ENCODE results near the gene PCDHA2. TPM values are rescaled to one million over a fixed set of nuclear protein-coding genes. Genes with fewer than 3 reads are reported as not detected.
"Not testable (repeated sequence)": the region's sequence is repeated elsewhere in the genome, so short reads cannot be mapped to it uniquely, and the experiment has no call there.

Gene PCDHA2
- total and polyA plus RNA-seq, 2 donors, result 0.02 TPM; not detected in 1

GRCh38 chr5:140791089-140791488 lies 3.6 kb upstream of the PCDHA2 start:
- 44% methylated on average over 2 of the region's 2 CpGs for WGBS
- DNase-seq (ENCODE audit: low read depth in 6 of 9, low spot score in 9 of 9), result no peak
- Histone ChIP-seq H3K36me3 (ENCODE audit: control insufficient read depth in 2 of 2, insufficient read depth in 2 of 2, low read length in 1 of 2) (no peaks in the 10 kb centered on the region), H3K4me1 (ENCODE audit: control insufficient read depth in 2 of 2, insufficient read depth in 2 of 2, low read length in 2 of 2) (no peaks in the 10 kb centered on the region), H3K27ac (ENCODE audit: low read depth in 1 of 2, low read length in 1 of 2) (no peak overlapping the region), H3K4me3 (ENCODE audit: low read length in 2 of 2) (no peak overlapping the region), H3K9me3 (ENCODE audit: control insufficient read depth in 2 of 2, insufficient read depth in 1 of 2, low read length in 1 of 2) (peaks cover 11 to 30% of the 10 kb centered on the region in 2 donors), H3K27me3 (ENCODE audit: control insufficient read depth in 2 of 2, insufficient read depth in 1 of 2, low read length in 1 of 2) (peaks cover 0 to 18% of the 10 kb centered on the region in 2 donors)

GRCh38 chr5:140795259-140795641 lies 598 bp downstream of the PCDHA2 start:
- H3K9me3 ChIP-seq (ENCODE audit: control insufficient read depth in 2 of 2, insufficient read depth in 1 of 2, low read length in 1 of 2), result peaks cover 8 to 19% of the 10 kb centered on the region in 2 donors

GRCh38 chr5:140796072-140796717 lies 1.5 kb downstream of the PCDHA2 start:
- not testable (repeated sequence) for H3K4me1 ChIP-seq (ENCODE audit: control insufficient read depth in 2 of 2, insufficient read depth in 2 of 2, low read length in 2 of 2); H3K36me3 ChIP-seq (ENCODE audit: control insufficient read depth in 2 of 2, insufficient read depth in 2 of 2, low read length in 1 of 2); H3K4me3 ChIP-seq (ENCODE audit: low read length in 2 of 2); H3K27ac ChIP-seq (ENCODE audit: low read depth in 1 of 2, low read length in 1 of 2); H3K27me3 ChIP-seq (ENCODE audit: control insufficient read depth in 2 of 2, insufficient read depth in 1 of 2, low read length in 1 of 2); DNase-seq (ENCODE audit: low read depth in 6 of 9, low spot score in 9 of 9)
- WGBS, result 64% methylated on average over 72 of the region's 72 CpGs
- peaks cover 8 to 21% of the 10 kb centered on the region in 2 donors for H3K9me3 ChIP-seq (ENCODE audit: control insufficient read depth in 2 of 2, insufficient read depth in 1 of 2, low read length in 1 of 2)

More at GRCh38 chr5:140795259-140795641, 598 bp downstream of the PCDHA2 start:
- H3K27ac ChIP-seq (ENCODE audit: low read depth in 1 of 2, low read length in 1 of 2), result no peak overlapping the region
- no peak overlapping the region for H3K4me3 ChIP-seq (ENCODE audit: low read length in 2 of 2)
- H3K36me3 ChIP-seq (ENCODE audit: control insufficient read depth in 2 of 2, insufficient read depth in 2 of 2, low read length in 1 of 2), result no peaks in the 10 kb centered on the region
- WGBS, result 31% methylated on average over 15 of the region's 15 CpGs
- no peaks in the 10 kb centered on the region for H3K4me1 ChIP-seq (ENCODE audit: control insufficient read depth in 2 of 2, insufficient read depth in 2 of 2, low read length in 2 of 2)
- no peak for DNase-seq (ENCODE audit: low read depth in 6 of 9, low spot score in 9 of 9)
- H3K27me3 ChIP-seq (ENCODE audit: control insufficient read depth in 2 of 2, insufficient read depth in 1 of 2, low read length in 1 of 2), result peaks cover 0 to 6% of the 10 kb centered on the region in 2 donors

- Histone ChIP-seq H3K4me1 (ENCODE audit: control insufficient read depth in 2 of 2, insufficient read depth in 2 of 2, low read length in 2 of 2) (no peaks in the 10 kb centered on the region), H3K4me3 (ENCODE audit: low read length in 2 of 2) (no peak overlapping the region), H3K9me3 (ENCODE audit: control insufficient read depth in 2 of 2, insufficient read depth in 1 of 2, low read length in 1 of 2) (peaks cover 8 to 24% of the 10 kb centered on the region in 2 donors), H3K27me3 (ENCODE audit: control insufficient read depth in 2 of 2, insufficient read depth in 1 of 2, low read length in 1 of 2) (peaks cover 0 to 6% of the 10 kb centered on the region in 2 donors), H3K36me3 (ENCODE audit: control insufficient read depth in 2 of 2, insufficient read depth in 2 of 2, low read length in 1 of 2) (no peaks in the 10 kb centered on the region), H3K27ac (ENCODE audit: low read depth in 1 of 2, low read length in 1 of 2) (no peak overlapping the region)
- no peak for DNase-seq (ENCODE audit: low read depth in 6 of 9, low spot score in 9 of 9)
- 63% methylated on average over 39 of the region's 39 CpGs for WGBS
Measured at GRCh38 chr5:140796718-140797095, 2.1 kb downstream of the PCDHA2 start.

GRCh38 chr5:140800816-140801493 lies 6.3 kb downstream of the PCDHA2 start, which contains the start of gene PCDHA3:
Gene PCDHA3, plus strand, starts transcription at chr5:140801057.
- WGBS, result 32% methylated on average over 29 of the region's 29 CpGs
- Histone ChIP-seq H3K9me3 (ENCODE audit: control insufficient read depth in 2 of 2, insufficient read depth in 1 of 2, low read length in 1 of 2) (peaks cover 11 to 30% of the 10 kb centered on the region in 2 donors), H3K4me3 (ENCODE audit: low read length in 2 of 2) (no peak within 1 kb of the TSS), H3K27me3 (ENCODE audit: control insufficient read depth in 2 of 2, insufficient read depth in 1 of 2, low read length in 1 of 2) (peaks cover 0 to 9% of the 10 kb centered on the region in 2 donors), H3K36me3 (ENCODE audit: control insufficient read depth in 2 of 2, insufficient read depth in 2 of 2, low read length in 1 of 2) (no peaks in the 10 kb centered on the region), H3K27ac (ENCODE audit: low read depth in 1 of 2, low read length in 1 of 2) (no peak within 1 kb of the TSS), H3K4me1 (ENCODE audit: control insufficient read depth in 2 of 2, insufficient read depth in 2 of 2, low read length in 2 of 2) (no peaks in the 10 kb centered on the region)
- DNase-seq (ENCODE audit: low read depth in 6 of 9, low spot score in 9 of 9), result no peak

- Histone ChIP-seq H3K27me3 (ENCODE audit: control insufficient read depth in 2 of 2, insufficient read depth in 1 of 2, low read length in 1 of 2) (peaks cover 0 to 9% of the 10 kb centered on the region in 2 donors), H3K4me3 (ENCODE audit: low read length in 2 of 2) (no peak overlapping the region), H3K27ac (ENCODE audit: low read depth in 1 of 2, low read length in 1 of 2) (no peak overlapping the region), H3K36me3 (ENCODE audit: control insufficient read depth in 2 of 2, insufficient read depth in 2 of 2, low read length in 1 of 2) (no peaks in the 10 kb centered on the region), H3K4me1 (ENCODE audit: control insufficient read depth in 2 of 2, insufficient read depth in 2 of 2, low read length in 2 of 2) (no peaks in the 10 kb centered on the region), H3K9me3 (ENCODE audit: control insufficient read depth in 2 of 2, insufficient read depth in 1 of 2, low read length in 1 of 2) (peaks cover 8 to 25% of the 10 kb centered on the region in 2 donors)
- DNase-seq (ENCODE audit: low read depth in 6 of 9, low spot score in 9 of 9), result no peak
- WGBS, result 22% methylated on average over 16 of the region's 16 CpGs
Measured at GRCh38 chr5:140801494-140801841, 6.8 kb downstream of the PCDHA2 start.

- not testable (repeated sequence) for H3K4me1 ChIP-seq (ENCODE audit: control insufficient read depth in 2 of 2, insufficient read depth in 2 of 2, low read length in 2 of 2); H3K27ac ChIP-seq (ENCODE audit: low read depth in 1 of 2, low read length in 1 of 2); DNase-seq (ENCODE audit: low read depth in 6 of 9, low spot score in 9 of 9); H3K36me3 ChIP-seq (ENCODE audit: control insufficient read depth in 2 of 2, insufficient read depth in 2 of 2, low read length in 1 of 2); H3K27me3 ChIP-seq (ENCODE audit: control insufficient read depth in 2 of 2, insufficient read depth in 1 of 2, low read length in 1 of 2); H3K4me3 ChIP-seq (ENCODE audit: low read length in 2 of 2)
- WGBS, result 64% methylated on average over 45 of the region's 45 CpGs
- peaks cover 5 to 22% of the 10 kb centered on the region in 2 donors for H3K9me3 ChIP-seq (ENCODE audit: control insufficient read depth in 2 of 2, insufficient read depth in 1 of 2, low read length in 1 of 2)
Measured at GRCh38 chr5:140802381-140802780, 7.7 kb downstream of the PCDHA2 start.

- no peak overlapping the region for H3K27ac ChIP-seq (ENCODE audit: low read depth in 1 of 2, low read length in 1 of 2)
- 58% methylated on average over 53 of the region's 53 CpGs for WGBS
Measured at GRCh38 chr5:140802781-140803271, 8.2 kb downstream of the PCDHA2 start.

More at GRCh38 chr5:140802781-140803271, 8.2 kb downstream of the PCDHA2 start:
- no peak for DNase-seq (ENCODE audit: low read depth in 6 of 9, low spot score in 9 of 9)
- H3K4me3 ChIP-seq (ENCODE audit: low read length in 2 of 2), result no peak overlapping the region
- no peaks in the 10 kb centered on the region for H3K36me3 ChIP-seq (ENCODE audit: control insufficient read depth in 2 of 2, insufficient read depth in 2 of 2, low read length in 1 of 2)
- H3K27me3 ChIP-seq (ENCODE audit: control insufficient read depth in 2 of 2, insufficient read depth in 1 of 2, low read length in 1 of 2), result peaks cover 0 to 9% of the 10 kb centered on the region in 2 donors
- peaks cover 5 to 26% of the 10 kb centered on the region in 2 donors for H3K9me3 ChIP-seq (ENCODE audit: control insufficient read depth in 2 of 2, insufficient read depth in 1 of 2, low read length in 1 of 2)
- no peaks in the 10 kb centered on the region for H3K4me1 ChIP-seq (ENCODE audit: control insufficient read depth in 2 of 2, insufficient read depth in 2 of 2, low read length in 2 of 2)
